HepG2 (cell line): ENCODE measurements around the gene TBC1D22A. TPM values are rescaled to one million over a fixed set of nuclear protein-coding genes. Genes with fewer than 3 reads are reported as not detected.

Experiments
- GABPB1 ChIP-seq: IDR thresholded peaks from 2 replicates; pipeline ENCODE4 v1.6.1; 2016; ENCODE audit warnings: mild to moderate bottlenecking, missing genetic modification reagents, moderate library complexity, missing compliant biosample characterization
- PHF20 ChIP-seq: sonication (generic); formaldehyde crosslinking; IDR thresholded peaks from 2 replicates; pipeline ENCODE4 v1.5.0; 2020; ENCODE audit warnings: mild to moderate bottlenecking, missing genetic modification reagents
- TBX2 ChIP-seq: sonication (generic); formaldehyde crosslinking; IDR thresholded peaks from 2 replicates; pipeline ENCODE4 v1.5.0; 2020; ENCODE audit warnings: missing genetic modification reagents, mild to moderate bottlenecking, borderline replicate concordance
- TBX3 ChIP-seq: fragments of 450-650 bp; IDR thresholded peaks from 2 replicates; pipeline ENCODE4 v1.6.1; 2017; ENCODE audit warnings: antibody characterized with exemption, mild to moderate bottlenecking, inconsistent platforms, borderline replicate concordance
- TCF7 ChIP-seq: sonication (generic); IDR thresholded peaks from 2 replicates; pipeline ENCODE4 v1.6.1; 2016; ENCODE audit warnings: antibody characterized with exemption, low read depth
- TCF7L2 ChIP-seq: IDR thresholded peaks from 2 replicates; pipeline ENCODE4 v1.6.1; 2011; ENCODE audit warnings: mild to moderate bottlenecking, low read depth, low read length, moderate library complexity
- THAP11 ChIP-seq: IDR thresholded peaks from 2 replicates; pipeline ENCODE4 v1.6.1; 2016; ENCODE audit warnings: missing biosample characterization, missing genetic modification reagents
- ZNF326 ChIP-seq: sonication (generic); formaldehyde crosslinking; IDR thresholded peaks from 2 replicates; pipeline ENCODE4 v1.4.0; 2020; ENCODE audit warnings: missing genetic modification reagents, borderline replicate concordance
- ZNF446 ChIP-seq: sonication (generic); formaldehyde crosslinking; IDR thresholded peaks from 2 replicates; pipeline ENCODE4 v1.5.0; 2020; ENCODE audit warnings: mild to moderate bottlenecking, missing genetic modification reagents
- ZNF687 ChIP-seq: sonication (generic); formaldehyde crosslinking; IDR thresholded peaks from 2 replicates; pipeline ENCODE4 v1.5.1; 2020; ENCODE audit warnings: mild to moderate bottlenecking, missing genetic modification reagents, moderate library complexity
- ZNF691 ChIP-seq: sonication (generic); formaldehyde crosslinking; IDR thresholded peaks from 2 replicates; pipeline ENCODE4 v1.4.0; 2020; ENCODE audit warnings: missing genetic modification reagents, low read depth, mild to moderate bottlenecking, borderline replicate concordance
- polyA plus RNA-seq, 8 experiments: library from polyadenylated mRNA; depleted of rRNA in 3 of 8; stranded (reverse) in 7 of 8; unstranded in 1 of 8; fragments of >200 nt; fragmentation: Illumina TruSeq in 4 of 8; extraction: Trizol in 4 of 8; gene quantifications; 2 replicates each; pipeline versions ENCODE4 v1.2.1 to v1.2.3, GENCODE V29; 2011 to 2016; ENCODE audit warnings: low read depth in 4 of 8, missing spikeins in 1 of 8, mixed read lengths in 1 of 8; ENCODE audit not compliant: insufficient read depth in 1 of 8
- total RNA-seq, 5 experiments: library from RNA; depleted of rRNA; stranded (reverse); fragments of >200 nt; fragmentation: Illumina TruSeq; extraction: Trizol; gene quantifications; 2 replicates each; pipeline ENCODE4 v1.2.3, GENCODE V29; 2016; ENCODE audit warnings: low read depth in 1 of 5
- TF ChIP-seq, protein P1 (sequence below): sonication (generic); formaldehyde crosslinking; IDR thresholded peaks from 2 replicates; pipeline ENCODE4 v1.5.0; 2020; ENCODE audit warnings: missing genetic modification reagents
- TF ChIP-seq, protein P2 (sequence below), 2 experiments: sonication (generic) in 1 of 2; formaldehyde crosslinking in 1 of 2; IDR thresholded peaks; 2 replicates each; pipeline versions ENCODE4 v1.4.0 to v1.6.1; 2016 to 2020; ENCODE audit warnings: borderline replicate concordance in 1 of 2, low read depth in 1 of 2, mild to moderate bottlenecking in 1 of 2, missing genetic modification reagents in 1 of 2
- TF ChIP-seq, protein P3 (sequence below): sonication (generic); formaldehyde crosslinking; IDR thresholded peaks from 2 replicates; pipeline ENCODE4 v1.4.0; 2020; ENCODE audit warnings: mild to moderate bottlenecking, missing genetic modification reagents
- TF ChIP-seq, protein P4 (sequence below): sonication (generic); formaldehyde crosslinking; IDR thresholded peaks from 2 replicates; pipeline ENCODE4 v1.5.0; 2020; ENCODE audit warnings: missing genetic modification reagents, mild to moderate bottlenecking, borderline replicate concordance

Gene TBC1D22A
- total and polyA plus RNA-seq, 2 of the 13 experiments (the other 11 are each of a cell fraction or from before 2014, with no cell fraction given), result 17.3 to 18.0 TPM

DNA sequence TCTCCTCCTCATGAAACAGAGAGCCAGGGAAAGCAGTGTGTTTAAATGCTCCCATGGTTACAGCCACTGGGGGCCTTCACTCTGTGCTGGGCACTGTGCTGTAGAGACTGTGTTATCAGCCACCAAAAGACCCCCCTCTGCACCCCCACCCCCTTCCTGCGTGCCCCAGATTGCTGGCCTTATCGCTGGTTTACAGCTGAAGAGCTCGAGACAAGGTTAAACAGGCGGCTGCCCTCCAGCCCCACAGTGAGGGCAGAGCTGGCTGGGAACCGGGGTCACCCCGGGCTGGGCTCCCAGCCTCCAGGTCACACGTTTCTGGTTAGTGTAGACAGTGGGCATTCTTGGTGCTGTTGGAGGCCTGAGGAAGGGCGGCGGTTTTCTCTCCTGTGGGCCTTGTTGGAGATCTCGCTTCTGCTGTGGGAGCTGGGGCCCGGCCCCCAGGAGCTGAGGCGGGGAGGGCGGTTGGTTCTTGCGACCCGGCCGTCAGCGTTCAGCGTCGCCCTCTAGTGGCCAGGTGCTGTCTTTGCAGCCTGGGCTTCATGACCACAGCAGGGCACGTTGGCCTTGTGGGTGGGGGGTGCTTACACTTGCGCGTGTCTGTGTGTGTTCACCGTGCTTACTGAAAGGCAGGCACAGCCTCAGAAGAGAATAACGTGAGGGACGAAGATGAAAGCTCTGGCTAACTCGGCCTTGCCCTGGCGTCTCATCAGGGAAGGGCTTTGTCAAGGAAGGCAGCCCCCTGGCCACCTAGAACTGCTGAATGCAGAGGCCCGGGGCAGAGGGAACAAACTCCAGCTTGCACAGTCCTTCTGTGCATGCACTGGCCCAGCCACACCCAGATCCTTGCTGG, 40.8 kb downstream of the TBC1D22A start (continued):
- TF ChIP-seq TBX2 (CRISPR knock-in tag), result no peak; the same call in 1 of the 2 replicates
- TF ChIP-seq, protein P1, sequence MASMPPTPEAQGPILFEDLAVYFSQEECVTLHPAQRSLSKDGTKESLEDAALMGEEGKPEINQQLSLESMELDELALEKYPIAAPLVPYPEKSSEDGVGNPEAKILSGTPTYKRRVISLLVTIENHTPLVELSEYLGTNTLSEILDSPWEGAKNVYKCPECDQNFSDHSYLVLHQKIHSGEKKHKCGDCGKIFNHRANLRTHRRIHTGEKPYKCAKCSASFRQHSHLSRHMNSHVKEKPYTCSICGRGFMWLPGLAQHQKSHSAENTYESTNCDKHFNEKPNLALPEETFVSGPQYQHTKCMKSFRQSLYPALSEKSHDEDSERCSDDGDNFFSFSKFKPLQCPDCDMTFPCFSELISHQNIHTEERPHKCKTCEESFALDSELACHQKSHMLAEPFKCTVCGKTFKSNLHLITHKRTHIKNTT (CRISPR knock-in tag), result 0 out of 2 replicates have a peak, but pooled peaks have one; percentile 53
- no peak for TF ChIP-seq TCF7L2
- no peak for TF ChIP-seq PHF20 (CRISPR knock-in tag)
- no peak for TF ChIP-seq ZNF326 (CRISPR knock-in tag)
- TF ChIP-seq THAP11 (CRISPR knock-in tag), result no peak
- TF ChIP-seq ZNF687 (CRISPR knock-in tag), result peak; percentile 84
- TF ChIP-seq, protein P2, sequence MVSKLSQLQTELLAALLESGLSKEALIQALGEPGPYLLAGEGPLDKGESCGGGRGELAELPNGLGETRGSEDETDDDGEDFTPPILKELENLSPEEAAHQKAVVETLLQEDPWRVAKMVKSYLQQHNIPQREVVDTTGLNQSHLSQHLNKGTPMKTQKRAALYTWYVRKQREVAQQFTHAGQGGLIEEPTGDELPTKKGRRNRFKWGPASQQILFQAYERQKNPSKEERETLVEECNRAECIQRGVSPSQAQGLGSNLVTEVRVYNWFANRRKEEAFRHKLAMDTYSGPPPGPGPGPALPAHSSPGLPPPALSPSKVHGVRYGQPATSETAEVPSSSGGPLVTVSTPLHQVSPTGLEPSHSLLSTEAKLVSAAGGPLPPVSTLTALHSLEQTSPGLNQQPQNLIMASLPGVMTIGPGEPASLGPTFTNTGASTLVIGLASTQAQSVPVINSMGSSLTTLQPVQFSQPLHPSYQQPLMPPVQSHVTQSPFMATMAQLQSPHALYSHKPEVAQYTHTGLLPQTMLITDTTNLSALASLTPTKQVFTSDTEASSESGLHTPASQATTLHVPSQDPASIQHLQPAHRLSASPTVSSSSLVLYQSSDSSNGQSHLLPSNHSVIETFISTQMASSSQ (IDR thresholded peaks at IDR 0.05; ENCODE audit: low read depth), result no peak
- TF ChIP-seq, protein P2 (CRISPR knock-in tag; IDR thresholded peaks at IDR 0.05; ENCODE audit: borderline replicate concordance), result no peak
- peak; percentile 46; the same call in 1 of the 2 replicates for TF ChIP-seq GABPB1 (CRISPR knock-in tag)
- no peak for TF ChIP-seq ZNF446 (CRISPR knock-in tag)
- TF ChIP-seq TBX3, result no peak
- TF ChIP-seq, protein P3, sequence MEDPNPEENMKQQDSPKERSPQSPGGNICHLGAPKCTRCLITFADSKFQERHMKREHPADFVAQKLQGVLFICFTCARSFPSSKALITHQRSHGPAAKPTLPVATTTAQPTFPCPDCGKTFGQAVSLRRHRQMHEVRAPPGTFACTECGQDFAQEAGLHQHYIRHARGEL (CRISPR knock-in tag), result no peak
- TF ChIP-seq, protein P4, sequence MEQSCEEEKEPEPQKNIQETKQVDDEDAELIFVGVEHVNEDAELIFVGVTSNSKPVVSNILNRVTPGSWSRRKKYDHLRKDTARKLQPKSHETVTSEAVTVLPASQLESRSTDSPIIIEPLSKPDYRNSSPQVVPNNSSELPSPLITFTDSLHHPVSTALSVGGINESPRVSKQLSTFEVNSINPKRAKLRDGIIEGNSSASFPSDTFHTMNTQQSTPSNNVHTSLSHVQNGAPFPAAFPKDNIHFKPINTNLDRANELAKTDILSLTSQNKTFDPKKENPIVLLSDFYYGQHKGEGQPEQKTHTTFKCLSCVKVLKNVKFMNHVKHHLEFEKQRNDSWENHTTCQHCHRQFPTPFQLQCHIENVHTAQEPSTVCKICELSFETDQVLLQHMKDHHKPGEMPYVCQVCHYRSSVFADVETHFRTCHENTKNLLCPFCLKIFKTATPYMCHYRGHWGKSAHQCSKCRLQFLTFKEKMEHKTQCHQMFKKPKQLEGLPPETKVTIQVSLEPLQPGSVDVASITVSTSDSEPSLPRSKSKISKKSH, result no peak
- no peak for TF ChIP-seq TCF7
- no peak; the same call in 1 of the 2 replicates for TF ChIP-seq ZNF691 (CRISPR knock-in tag)
